ENCODE measurements around the gene PCNX1. TPM values are rescaled to one million over a fixed set of nuclear protein-coding genes. Genes with fewer than 3 reads are reported as not detected.

Gene PCNX1
- total and polyA plus RNA-seq, 9 of the 15 experiments (the other 6 are each of a cell fraction or from before 2014, with no cell fraction given) = 0.30 to 4.5 (median 2.3) TPM

GRCh38 chr14:70907176-70907995, at the start of gene PCNX1 (continued):
- TF ChIP-seq AFF1 (IDR thresholded peaks at IDR 0.05; ENCODE audit: low read depth in 1 of 2, partially characterized antibody in 2 of 2) (no peak), ZNF232 (CRISPR knock-in tag; IDR thresholded peaks at IDR 0.05) (no peak), TFAM (CRISPR knock-in tag; conservative IDR thresholded peaks at IDR 0.05) (no peak), GABPB1 (CRISPR knock-in tag; IDR thresholded peaks at IDR 0.05) (no peak), CHD7 (IDR thresholded peaks at IDR 0.05; ENCODE audit: low read depth, low read length) (no peak), RFX7 (CRISPR knock-in tag; IDR thresholded peaks at IDR 0.05) (no peak), ZNF408 (CRISPR knock-in tag; IDR thresholded peaks at IDR 0.05; ENCODE audit: low read depth) (no peak), MYBL2 (IDR thresholded peaks at IDR 0.05; ENCODE audit: low read depth) (no peak), MYBL2 (CRISPR knock-in tag; IDR thresholded peaks at IDR 0.05; ENCODE audit: borderline replicate concordance) (no peak), HES1 (IDR thresholded peaks at IDR 0.05; ENCODE audit: low read depth) (no peak), SMAD4 (CRISPR knock-in tag; conservative IDR thresholded peaks at IDR 0.05) (peak; percentile 47)
